Natural killer cell (primary cell): ENCODE measurements around the gene NUDT16. TPM values are rescaled to one million over a fixed set of nuclear protein-coding genes. Genes with fewer than 3 reads are reported as not detected.

ENCODE experiments used
- ATAC-seq, 3 donors: fragments of 150-1000 bp in 2 of 3; fragments of 200-7000 bp in 1 of 3; cut with Tn5 transposase; 1 replicate in 1 of 3; 2 replicates in 2 of 3; pipeline ENCODE4 v1.10.0; 2021; ENCODE audit warnings: mild to moderate bottlenecking in 2 of 3, moderate library complexity in 2 of 3
- DNase-seq, 2 donors: peaks; one replicate each; pipeline versions ENCODE4 v3.0.0 to v3.0.0-alpha.2; 2013 to 2021; ENCODE audit warnings: mixed read lengths in 1 of 2
- H3K27ac ChIP-seq: one replicate; pipeline ENCODE4 v1.5.1; 2013; ENCODE audit warnings: mild to moderate bottlenecking, low read length
- H3K27me3 ChIP-seq: one replicate; pipeline ENCODE4 v1.6.1; 2013; ENCODE audit warnings: low read length; ENCODE audit not compliant: control insufficient read depth, insufficient read depth
- H3K36me3 ChIP-seq: one replicate; pipeline ENCODE4 v1.6.1; 2013; ENCODE audit warnings: low read length; ENCODE audit not compliant: control insufficient read depth, insufficient read depth
- H3K4me1 ChIP-seq: one replicate; pipeline ENCODE4 v1.6.1; 2013; ENCODE audit warnings: low read length; ENCODE audit not compliant: control insufficient read depth, insufficient read depth
- H3K4me3 ChIP-seq: one replicate; pipeline ENCODE4 v1.5.1; 2013; ENCODE audit warnings: low read length
- H3K9me3 ChIP-seq: one replicate; pipeline ENCODE4 v1.6.1; 2013; ENCODE audit warnings: low read length; ENCODE audit not compliant: control insufficient read depth, insufficient read depth
- H3K27ac Mint-ChIP-seq, 2 donors: one replicate each; pipeline ENCODE4 v1.8.0; 2022; ENCODE audit warnings: mild to moderate bottlenecking in 2 of 2, mixed read lengths in 2 of 2, moderate library complexity in 1 of 2
- H3K27me3 Mint-ChIP-seq, 2 donors: one replicate each; pipeline ENCODE4 v1.8.0; 2022; ENCODE audit warnings: low read depth in 2 of 2, mixed read lengths in 2 of 2
- H3K36me3 Mint-ChIP-seq: one replicate; pipeline ENCODE4 v1.8.0; 2022; ENCODE audit warnings: mixed read lengths
- H3K4me1 Mint-ChIP-seq, 2 donors: one replicate each; pipeline ENCODE4 v1.8.0; 2022; ENCODE audit warnings: mixed read lengths in 2 of 2
- H3K4me3 Mint-ChIP-seq: one replicate; pipeline ENCODE4 v1.8.0; 2022; ENCODE audit warnings: mild to moderate bottlenecking, moderate library complexity, mixed read lengths
- H3K9me3 Mint-ChIP-seq, 2 donors: one replicate each; pipeline ENCODE4 v1.8.0; 2022; ENCODE audit warnings: mixed read lengths in 2 of 2
- WGBS: methylation state at CpG from one replicate; pipeline ENCODE4 v1.1.7; 2013; ENCODE audit warnings: missing lambda C conversion rate; ENCODE audit not compliant: insufficient coverage; 5-methylcytosine and 5-hydroxymethylcytosine counted together
- intact Hi-C: fragments of 100-400 bp; cut with micrococcal nuclease; formaldehyde crosslinking; loops from one replicate; pipeline ENCODE4 v1.14.2; 2022
- total RNA-seq, 4 donors: library from RNA; stranded (reverse); fragments of 120-200 nt in 1 of 4; gene quantifications; one replicate each; pipeline versions ENCODE4 v1.2.3 to v1.2.4, GENCODE V29; 2013 to 2022
- TF ChIP-seq, protein P1 (sequence below): fragments of 200-600 bp; IDR thresholded peaks from one replicate; pipeline ENCODE4 v1.8.0; 2022; ENCODE audit warnings: antibody characterized with exemption

The NUDT16 gene
- total RNA-seq, 3 donors from 2014 or later (not counting 1 experiment from before 2014, with no cell fraction given): 9.0 to 10.7 (median 9.7) TPM

DNA sequence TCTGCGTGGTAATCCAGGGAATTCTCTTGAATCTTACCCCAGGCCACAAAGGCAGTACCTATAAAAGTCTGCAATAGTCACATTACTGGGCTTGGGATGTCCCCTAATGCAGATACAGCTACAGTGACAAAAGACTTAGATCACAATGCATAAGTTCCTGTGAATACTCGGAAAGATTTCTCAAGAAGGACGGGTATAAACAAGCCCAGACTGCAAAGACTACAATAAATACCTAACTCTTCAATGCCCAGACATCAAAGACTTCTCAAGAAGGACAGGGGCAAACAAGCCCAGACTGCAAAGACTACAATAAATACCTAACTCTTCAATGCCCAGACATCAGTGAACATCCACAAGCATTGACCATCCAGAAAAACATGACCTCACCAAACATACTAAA is 50.9 kb downstream of the NUDT16 start:
- Histone ChIP-seq H3K36me3 (no peaks in the 10 kb centered on the region), H3K4me1 (no peaks in the 10 kb centered on the region), H3K9me3 (no peaks in the 10 kb centered on the region), H3K27ac (no peak overlapping the region), H3K4me3 (no peak overlapping the region), H3K27me3 (no peaks in the 10 kb centered on the region)
- intact Hi-C loops: no loop called here
- Mint-ChIP-seq H3K4me3 (no peak overlapping the region), H3K36me3 (no peaks in the 10 kb centered on the region), H3K4me1 (no peaks in the 10 kb centered on the region), H3K9me3 (no peaks in the 10 kb centered on the region), H3K27ac (no peak overlapping the region), H3K27me3 (peaks cover 18 to 50% of the 10 kb centered on the region in 2 donors)
- ATAC-seq: no peak
- TF ChIP-seq, protein P1, sequence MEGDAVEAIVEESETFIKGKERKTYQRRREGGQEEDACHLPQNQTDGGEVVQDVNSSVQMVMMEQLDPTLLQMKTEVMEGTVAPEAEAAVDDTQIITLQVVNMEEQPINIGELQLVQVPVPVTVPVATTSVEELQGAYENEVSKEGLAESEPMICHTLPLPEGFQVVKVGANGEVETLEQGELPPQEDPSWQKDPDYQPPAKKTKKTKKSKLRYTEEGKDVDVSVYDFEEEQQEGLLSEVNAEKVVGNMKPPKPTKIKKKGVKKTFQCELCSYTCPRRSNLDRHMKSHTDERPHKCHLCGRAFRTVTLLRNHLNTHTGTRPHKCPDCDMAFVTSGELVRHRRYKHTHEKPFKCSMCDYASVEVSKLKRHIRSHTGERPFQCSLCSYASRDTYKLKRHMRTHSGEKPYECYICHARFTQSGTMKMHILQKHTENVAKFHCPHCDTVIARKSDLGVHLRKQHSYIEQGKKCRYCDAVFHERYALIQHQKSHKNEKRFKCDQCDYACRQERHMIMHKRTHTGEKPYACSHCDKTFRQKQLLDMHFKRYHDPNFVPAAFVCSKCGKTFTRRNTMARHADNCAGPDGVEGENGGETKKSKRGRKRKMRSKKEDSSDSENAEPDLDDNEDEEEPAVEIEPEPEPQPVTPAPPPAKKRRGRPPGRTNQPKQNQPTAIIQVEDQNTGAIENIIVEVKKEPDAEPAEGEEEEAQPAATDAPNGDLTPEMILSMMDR: no peak
- no peak for DNase-seq
- WGBS: 90% methylated on average over 3 of the region's 3 CpGs

DNA sequence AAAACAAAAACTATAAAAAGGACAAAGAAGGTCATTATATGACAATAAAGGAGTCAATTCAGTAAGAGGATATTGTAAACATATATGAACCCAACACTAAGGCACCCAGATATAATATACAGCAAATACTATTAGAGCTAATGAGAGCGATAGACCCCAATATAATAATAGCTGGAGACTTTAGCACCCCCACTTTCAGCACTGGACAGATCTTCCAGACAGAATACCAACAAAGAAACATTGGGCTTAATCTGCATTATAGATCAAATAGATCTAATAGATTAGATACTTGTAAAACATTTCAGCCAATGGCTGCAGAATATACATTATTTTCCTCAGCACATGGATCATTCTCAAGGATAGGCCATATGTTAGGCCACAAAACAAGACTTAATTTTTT is 53.4 kb downstream of the NUDT16 start:
- TF ChIP-seq, protein P1: no peak
- ATAC-seq (no peak), DNase-seq (no peak)
- Mint-ChIP-seq H3K4me3 (no peak overlapping the region), H3K9me3 (no peaks in the 10 kb centered on the region), H3K4me1 (no peaks in the 10 kb centered on the region), H3K27ac (no peak overlapping the region), H3K27me3 (peaks cover 23 to 62% of the 10 kb centered on the region in 2 donors), H3K36me3 (no peaks in the 10 kb centered on the region)
- Histone ChIP-seq H3K9me3 (no peaks in the 10 kb centered on the region), H3K27me3 (no peaks in the 10 kb centered on the region), H3K4me1 (no peaks in the 10 kb centered on the region), H3K36me3 (no peaks in the 10 kb centered on the region), H3K27ac (no peak overlapping the region), H3K4me3 (no peak overlapping the region)
- intact Hi-C loops: no loop called here
- WGBS: 83% methylated on average over 1 of the region's 1 CpG

Other genes starting within 250 kb of the NUDT16 start
- 10 to 100 TPM; 25.9 to 42.2 (median 29.7) TPM for gene MRPL3, start 121.2 kb downstream of the NUDT16 start, total RNA-seq